ENCODE data around the gene IGSF23. TPM values are rescaled to one million over a fixed set of nuclear protein-coding genes. Genes with fewer than 3 reads are reported as not detected.
A peak's percentile ranks its signal among the peaks of the same experiment; 100 is the strongest.

Gene IGSF23
- total RNA-seq, 4 donors from 2014 or later = not detected

- H3K4me1 ChIP-seq = no peaks in the 10 kb centered on the region
- TF ChIP-seq CTCF (IDR thresholded peaks at IDR 0.05 in 4 of 5, conservative IDR thresholded peaks at IDR 0.05 in 1 of 5) (no peak), POLR2A (IDR thresholded peaks at IDR 0.05) (no peak)
- no peaks in the 10 kb centered on the region for H3K36me3 ChIP-seq
- intact Hi-C loops (cut with DNase I; ENCODE audit: low total_unique reads) = no loop called here
- ATAC-seq (no peak), DNase-seq (no peak)
- in situ Hi-C loops (cut with MboI; ENCODE audit: low sequenced_read_pairs in 4 of 4) = loop anchor here (5.0 kb wide), 1 partner anchor 84 kb away; no protein-coding TSS in a partner anchor
- no peaks in the 10 kb centered on the region for H3K9me3 ChIP-seq
- H3K27me3 ChIP-seq = no peaks in the 10 kb centered on the region
- no peak overlapping the region for H3K4me3 ChIP-seq
- no peak overlapping the region for H3K27ac ChIP-seq
These were observed 39.7 kb upstream of the IGSF23 start for GRCh38 chr19:44573627-44574026.

GRCh38 chr19:44574186-44574950, 39.0 kb upstream of the IGSF23 start:
- Histone ChIP-seq H3K27me3 (no peaks in the 10 kb centered on the region), H3K4me1 (no peaks in the 10 kb centered on the region)

GRCh38 chr19:44575116-44575700, 38.2 kb upstream of the IGSF23 start:
- no peak for DNase-seq
- Histone ChIP-seq H3K27ac (no peak overlapping the region), H3K4me1 (no peaks in the 10 kb centered on the region), H3K27me3 (no peaks in the 10 kb centered on the region), H3K36me3 (no peaks in the 10 kb centered on the region), H3K9me3 (no peaks in the 10 kb centered on the region), H3K4me3 (no peak overlapping the region)
- in situ Hi-C loops (cut with MboI; ENCODE audit: low sequenced_read_pairs in 4 of 4) (no loop called here), intact Hi-C loops (cut with DNase I; ENCODE audit: low total_unique reads) (no loop called here)
- TF ChIP-seq CTCF (IDR thresholded peaks at IDR 0.05 in 4 of 5, conservative IDR thresholded peaks at IDR 0.05 in 1 of 5) = no peak
- no peak for TF ChIP-seq POLR2A (IDR thresholded peaks at IDR 0.05)
- ATAC-seq = no peak

More at GRCh38 chr19:44574186-44574950, 39.0 kb upstream of the IGSF23 start:
- intact Hi-C loops (cut with DNase I; ENCODE audit: low total_unique reads) = no loop called here
- Histone ChIP-seq H3K4me3 (no peak overlapping the region), H3K36me3 (no peaks in the 10 kb centered on the region), H3K27ac (no peak overlapping the region), H3K9me3 (no peaks in the 10 kb centered on the region)
- DNase-seq (no peak), ATAC-seq (no peak)
- in situ Hi-C loops (cut with MboI; ENCODE audit: low sequenced_read_pairs in 4 of 4) = loop anchor here (5.0 kb wide), 1 partner anchor 83 kb away; no protein-coding TSS in a partner anchor
- TF ChIP-seq POLR2A (IDR thresholded peaks at IDR 0.05) (no peak), CTCF (IDR thresholded peaks at IDR 0.05 in 4 of 5, conservative IDR thresholded peaks at IDR 0.05 in 1 of 5) (no peak)

- H3K4me1 ChIP-seq = no peaks in the 10 kb centered on the region
- intact Hi-C loops (cut with DNase I; ENCODE audit: low total_unique reads) (no loop called here), in situ Hi-C loops (cut with MboI; ENCODE audit: low sequenced_read_pairs in 4 of 4) (no loop called here)
- H3K27ac ChIP-seq = no peak overlapping the region
- no peak for DNase-seq
- no peaks in the 10 kb centered on the region for H3K36me3 ChIP-seq
- ATAC-seq = peak; percentile 60 to 84
- TF ChIP-seq POLR2A (IDR thresholded peaks at IDR 0.05) (no peak), CTCF (IDR thresholded peaks at IDR 0.05 in 4 of 5, conservative IDR thresholded peaks at IDR 0.05 in 1 of 5) (peak in 4 of 5 experiments; percentile 39 to 60 (median 44))
- H3K27me3 ChIP-seq = no peaks in the 10 kb centered on the region
- H3K4me3 ChIP-seq = no peak overlapping the region
- no peaks in the 10 kb centered on the region for H3K9me3 ChIP-seq
These were observed 36.4 kb upstream of the IGSF23 start for GRCh38 chr19:44576843-44577565.

All from gastrocnemius medialis (tissue), 4 donors.